OCI-LY1 (cell line): ENCODE data around the gene GIGYF2.

Experiments
- CTCF ChIP-seq: fragments of 200-600 bp; sonication (generic), shearing (Covaris generic); IDR thresholded peaks from 2 replicates; pipeline ENCODE4 v1.5.1; 2017; ENCODE audit warnings: mild to moderate bottlenecking, antibody characterized with exemption, low read length, moderate library complexity, mixed read lengths
- EZH2 ChIP-seq: fragments of 200-600 bp; sonication (generic), shearing (Covaris generic); IDR thresholded peaks from 2 replicates; pipeline ENCODE4 v1.8.0; 2017; ENCODE audit warnings: borderline replicate concordance, mixed run types, mild to moderate bottlenecking, antibody characterized with exemption, low read length, moderate library complexity, mixed read lengths

DNA sequence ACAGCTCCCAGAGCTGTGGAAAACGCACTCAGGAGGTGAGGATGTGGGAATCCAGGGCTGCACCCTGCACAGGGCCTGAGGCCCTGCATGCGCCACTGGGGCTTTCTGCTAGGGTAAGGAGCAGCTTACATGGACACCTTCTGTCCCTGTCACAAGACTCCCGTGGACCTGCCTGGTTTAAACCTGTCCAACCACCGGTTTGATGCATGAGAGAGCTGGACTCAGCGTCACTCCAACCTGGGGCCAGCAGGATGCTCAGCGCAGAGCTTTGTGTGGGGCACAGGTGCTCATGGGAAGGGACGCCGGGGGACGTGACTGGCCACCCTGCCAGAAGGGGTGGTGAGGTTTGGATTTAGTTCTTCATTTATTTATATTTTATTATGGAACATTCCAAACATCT lies 197.1 kb downstream of the GIGYF2 start:
- no peak for TF ChIP-seq CTCF
- TF ChIP-seq EZH2: no peak
